ENCODE data around the gene NRG3. TPM values are rescaled to one million over a fixed set of nuclear protein-coding genes. Genes with fewer than 3 reads are reported as not detected.

The NRG3 gene
- total RNA-seq, 1 experiment from 2014 or later: 0.66 TPM

DNA sequence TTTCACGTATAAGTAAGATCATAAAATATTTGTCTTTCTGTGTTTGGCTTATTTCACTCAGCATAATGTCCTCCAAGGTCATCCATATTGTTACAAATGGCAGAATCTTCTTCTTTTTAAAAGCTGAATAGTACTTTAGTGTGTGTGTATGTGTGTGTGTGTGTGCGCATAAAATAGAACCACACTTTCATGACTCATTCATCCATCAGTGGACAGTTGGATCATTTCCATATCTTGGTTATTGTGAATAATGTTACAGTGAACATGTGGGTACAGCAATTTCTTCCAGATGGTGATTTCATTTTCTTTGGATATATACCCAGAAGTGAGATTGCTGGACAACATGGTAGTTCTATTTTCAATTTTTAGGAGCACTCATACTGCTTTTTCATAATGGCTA, 622.4 kb downstream of the NRG3 start:
- Histone ChIP-seq H3K9me3 (no peaks in the 10 kb centered on the region), H3K4me1 (no peaks in the 10 kb centered on the region), H3K36me3 (ENCODE audit: control insufficient read depth, insufficient read depth, low read length) (no peaks in the 10 kb centered on the region), H3K4me3 (ENCODE audit: low read depth, low read length) (no peak overlapping the region), H3K27me3 (replicated peaks; ENCODE audit: control insufficient read depth, insufficient read depth, low read length) (no peaks in the 10 kb centered on the region)
- Mint-ChIP-seq H3K9me3 (ENCODE audit: unreplicated experiment) (peaks cover 15% of the 10 kb centered on the region), H3K27ac (ENCODE audit: unreplicated experiment) (no peak overlapping the region), H3K4me1 (ENCODE audit: low read depth, unreplicated experiment) (no peaks in the 10 kb centered on the region), H3K4me3 (ENCODE audit: unreplicated experiment) (no peak overlapping the region), H3K36me3 (ENCODE audit: insufficient read depth, unreplicated experiment) (no peaks in the 10 kb centered on the region), H3K27me3 (ENCODE audit: insufficient read depth, unreplicated experiment) (no peaks in the 10 kb centered on the region)
- TF ChIP-seq, protein P1, sequence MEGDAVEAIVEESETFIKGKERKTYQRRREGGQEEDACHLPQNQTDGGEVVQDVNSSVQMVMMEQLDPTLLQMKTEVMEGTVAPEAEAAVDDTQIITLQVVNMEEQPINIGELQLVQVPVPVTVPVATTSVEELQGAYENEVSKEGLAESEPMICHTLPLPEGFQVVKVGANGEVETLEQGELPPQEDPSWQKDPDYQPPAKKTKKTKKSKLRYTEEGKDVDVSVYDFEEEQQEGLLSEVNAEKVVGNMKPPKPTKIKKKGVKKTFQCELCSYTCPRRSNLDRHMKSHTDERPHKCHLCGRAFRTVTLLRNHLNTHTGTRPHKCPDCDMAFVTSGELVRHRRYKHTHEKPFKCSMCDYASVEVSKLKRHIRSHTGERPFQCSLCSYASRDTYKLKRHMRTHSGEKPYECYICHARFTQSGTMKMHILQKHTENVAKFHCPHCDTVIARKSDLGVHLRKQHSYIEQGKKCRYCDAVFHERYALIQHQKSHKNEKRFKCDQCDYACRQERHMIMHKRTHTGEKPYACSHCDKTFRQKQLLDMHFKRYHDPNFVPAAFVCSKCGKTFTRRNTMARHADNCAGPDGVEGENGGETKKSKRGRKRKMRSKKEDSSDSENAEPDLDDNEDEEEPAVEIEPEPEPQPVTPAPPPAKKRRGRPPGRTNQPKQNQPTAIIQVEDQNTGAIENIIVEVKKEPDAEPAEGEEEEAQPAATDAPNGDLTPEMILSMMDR (IDR thresholded peaks at IDR 0.05; ENCODE audit: insufficient read depth in 1 of 2, low read depth in 1 of 2, low read length in 1 of 2, severe bottlenecking in 1 of 2, unreplicated experiment in 1 of 2): no peak
- CTCF ChIA-PET: no interaction called here
- no TSS peak for BruUV-seq (replicated peaks)
- DNase-seq: no peak
- intact Hi-C loops (cut with micrococcal nuclease; ENCODE audit: unreplicated experiment): no loop called here
- POLR2A ChIA-PET: no interaction called here

DNA sequence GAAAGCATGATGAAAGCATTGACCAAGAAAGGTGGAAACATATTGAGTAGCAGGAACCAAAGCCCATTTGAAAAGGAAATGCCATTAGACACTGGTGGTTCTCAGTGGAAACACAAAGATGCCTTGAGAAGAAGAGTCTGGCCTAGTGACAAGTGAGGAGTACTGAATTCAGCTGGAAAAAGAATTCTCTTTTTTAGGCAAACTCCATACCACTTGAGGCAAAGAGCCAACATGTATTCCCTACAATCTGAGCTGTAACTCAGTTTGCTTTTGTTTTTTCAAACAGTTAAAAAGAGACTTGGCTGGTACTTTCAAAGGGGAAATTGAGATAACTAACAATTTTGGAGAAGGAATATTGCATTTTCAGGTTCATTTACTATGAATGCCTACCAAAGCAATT, 624.0 kb downstream of the NRG3 start:
- H3K9me3 Mint-ChIP-seq (ENCODE audit: unreplicated experiment): peaks cover 15% of the 10 kb centered on the region
- no peaks in the 10 kb centered on the region for H3K4me1 ChIP-seq
- no peaks in the 10 kb centered on the region for H3K36me3 ChIP-seq (ENCODE audit: control insufficient read depth, insufficient read depth, low read length)
- no peaks in the 10 kb centered on the region for H3K27me3 ChIP-seq (replicated peaks; ENCODE audit: control insufficient read depth, insufficient read depth, low read length)
- H3K27ac Mint-ChIP-seq (ENCODE audit: unreplicated experiment): no peak overlapping the region
- BruUV-seq (replicated peaks): no TSS peak
- TF ChIP-seq, protein P1 (IDR thresholded peaks at IDR 0.05; ENCODE audit: insufficient read depth in 1 of 2, low read depth in 1 of 2, low read length in 1 of 2, severe bottlenecking in 1 of 2, unreplicated experiment in 1 of 2): no peak
- no peak overlapping the region for H3K4me3 Mint-ChIP-seq (ENCODE audit: unreplicated experiment)
- CTCF ChIA-PET: no interaction called here
- intact Hi-C loops (cut with micrococcal nuclease; ENCODE audit: unreplicated experiment): no loop called here
- POLR2A ChIA-PET: no interaction called here
- no peak for DNase-seq
- H3K4me1 Mint-ChIP-seq (ENCODE audit: low read depth, unreplicated experiment): no peaks in the 10 kb centered on the region
- no peaks in the 10 kb centered on the region for H3K36me3 Mint-ChIP-seq (ENCODE audit: insufficient read depth, unreplicated experiment)
- H3K27me3 Mint-ChIP-seq (ENCODE audit: insufficient read depth, unreplicated experiment): no peaks in the 10 kb centered on the region
- no peak overlapping the region for H3K4me3 ChIP-seq (ENCODE audit: low read depth, low read length)
- no peaks in the 10 kb centered on the region for H3K9me3 ChIP-seq

DNA sequence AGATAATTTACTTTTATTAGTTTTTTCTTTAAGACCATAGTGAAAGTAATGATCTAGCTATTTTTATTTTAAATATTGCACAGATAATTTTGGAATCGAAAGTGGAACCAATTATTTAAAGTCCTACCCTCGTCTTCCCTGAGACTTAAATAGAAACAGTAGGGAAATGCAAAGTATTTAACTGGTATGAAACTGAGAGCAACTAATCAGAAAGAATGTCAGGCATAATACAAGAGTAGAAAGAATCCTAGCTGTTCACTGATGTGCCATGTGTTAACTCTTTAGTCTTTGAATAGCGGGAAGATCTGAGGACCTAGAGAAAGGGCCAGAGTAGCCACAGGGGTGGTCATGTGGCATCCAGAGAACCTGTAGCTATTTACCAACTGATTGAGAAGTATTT, 630.0 kb downstream of the NRG3 start:
- H3K27me3 Mint-ChIP-seq (ENCODE audit: insufficient read depth, unreplicated experiment): no peaks in the 10 kb centered on the region
- no TSS peak for BruUV-seq (replicated peaks)
- H3K4me3 Mint-ChIP-seq (ENCODE audit: unreplicated experiment): no peak overlapping the region
- H3K9me3 Mint-ChIP-seq (ENCODE audit: unreplicated experiment): peaks cover 16% of the 10 kb centered on the region
- intact Hi-C loops (cut with micrococcal nuclease; ENCODE audit: unreplicated experiment): no loop called here
- ChIA-PET CTCF (no interaction called here), POLR2A (no interaction called here)
- peaks cover 11% of the 10 kb centered on the region for H3K4me1 Mint-ChIP-seq (ENCODE audit: low read depth, unreplicated experiment)
- H3K4me3 ChIP-seq (ENCODE audit: low read depth, low read length): no peak overlapping the region
- TF ChIP-seq, protein P1 (IDR thresholded peaks at IDR 0.05; ENCODE audit: insufficient read depth in 1 of 2, low read depth in 1 of 2, low read length in 1 of 2, severe bottlenecking in 1 of 2, unreplicated experiment in 1 of 2): no peak
- no peaks in the 10 kb centered on the region for H3K36me3 ChIP-seq (ENCODE audit: control insufficient read depth, insufficient read depth, low read length)
- H3K27me3 ChIP-seq (replicated peaks; ENCODE audit: control insufficient read depth, insufficient read depth, low read length): no peaks in the 10 kb centered on the region
- H3K9me3 ChIP-seq: no peaks in the 10 kb centered on the region
- H3K4me1 ChIP-seq: peaks cover 6% of the 10 kb centered on the region
- no peak for DNase-seq
- no peak overlapping the region for H3K27ac Mint-ChIP-seq (ENCODE audit: unreplicated experiment)
- no peaks in the 10 kb centered on the region for H3K36me3 Mint-ChIP-seq (ENCODE audit: insufficient read depth, unreplicated experiment)

Measured in Caco-2 (cell line).